Endothelial cell of umbilical vein (primary cell): ENCODE measurements around the gene SELENOO.

Source experiments
- CTCF ChIP-seq, 2 donors: IDR thresholded peaks; 1 replicate in 1 of 2; 2 replicates in 1 of 2; pipeline ENCODE4 v1.5.1; 2011; ENCODE audit warnings: low read length in 2 of 2, mild to moderate bottlenecking in 2 of 2, moderate library complexity in 2 of 2, control low read depth in 1 of 2, inconsistent platforms in 1 of 2, low read depth in 1 of 2; ENCODE audit not compliant: insufficient read depth in 1 of 2; ENCODE audit errors: extremely low read depth in 1 of 2
- POLR2A ChIP-seq: IDR thresholded peaks from 2 replicates; pipeline ENCODE4 v1.6.1; 2012; ENCODE audit warnings: low read depth, mild to moderate bottlenecking, control low read depth, low read length
- POLR2AphosphoS5 ChIP-seq: IDR thresholded peaks from 2 replicates; pipeline ENCODE4 v1.6.1; 2012; ENCODE audit warnings: low read depth, mild to moderate bottlenecking, control low read depth, low read length, moderate library complexity; ENCODE audit not compliant: insufficient read depth

GRCh38 chr22:50202130-50202666, 1.4 kb downstream of the SELENOO start:
- no peak for TF ChIP-seq POLR2AphosphoS5
- TF ChIP-seq CTCF (IDR thresholded peaks at IDR 0.05; ENCODE audit: extremely low read depth in 1 of 2, insufficient read depth in 1 of 2, low read depth in 1 of 2, low read length in 2 of 2) = no peak
- TF ChIP-seq POLR2A = no peak
